Fibroblast of lung (primary cell): ENCODE measurements around the gene GSE1.

Experiments
- EZH2 ChIP-seq: IDR thresholded peaks from 2 replicates; pipeline ENCODE4 v1.5.1; 2012; ENCODE audit warnings: low read length, control low read depth, mild to moderate bottlenecking; ENCODE audit errors: missing control alignments
- TF ChIP-seq, protein P1 (sequence below), 2 donors: IDR thresholded peaks in 1 of 2; conservative IDR thresholded peaks in 1 of 2; 1 replicate in 1 of 2; 2 replicates in 1 of 2; pipeline ENCODE4 v1.5.1; 2011 to 2012; ENCODE audit warnings: low read length in 2 of 2, control low read depth in 1 of 2, inconsistent platforms in 1 of 2, low read depth in 1 of 2, mild to moderate bottlenecking in 1 of 2

DNA sequence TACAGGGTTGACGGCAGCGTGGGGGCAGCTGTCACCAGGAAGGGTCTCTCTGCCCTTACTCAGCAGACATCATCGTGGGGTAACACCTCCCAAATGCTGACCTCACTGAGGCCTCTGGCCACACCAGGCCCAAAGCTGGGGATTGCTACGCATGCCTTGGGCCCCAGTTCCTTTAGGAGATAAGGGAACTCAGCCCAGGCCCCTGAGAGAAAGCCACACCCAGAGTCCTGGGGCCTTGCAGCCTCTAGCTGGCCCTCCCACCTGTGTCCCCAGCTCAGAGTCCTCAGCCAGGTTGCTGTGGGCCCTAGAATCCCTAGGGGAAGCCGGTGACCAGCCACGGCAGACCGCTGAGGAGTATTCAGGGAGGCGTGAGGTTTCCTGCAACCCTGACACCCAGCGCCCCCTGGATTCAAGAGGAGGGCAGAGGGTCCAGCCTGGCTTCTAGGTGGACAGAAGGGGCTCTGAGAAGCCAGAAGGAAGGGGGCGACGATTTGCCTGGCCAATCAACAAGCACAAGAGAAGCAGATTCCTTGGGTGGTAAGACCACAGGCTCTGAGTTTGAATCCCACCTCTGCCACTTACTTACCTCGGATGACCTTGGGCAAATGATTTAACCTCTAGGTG, 85.9 kb downstream of the GSE1 start:
- TF ChIP-seq, protein P1, sequence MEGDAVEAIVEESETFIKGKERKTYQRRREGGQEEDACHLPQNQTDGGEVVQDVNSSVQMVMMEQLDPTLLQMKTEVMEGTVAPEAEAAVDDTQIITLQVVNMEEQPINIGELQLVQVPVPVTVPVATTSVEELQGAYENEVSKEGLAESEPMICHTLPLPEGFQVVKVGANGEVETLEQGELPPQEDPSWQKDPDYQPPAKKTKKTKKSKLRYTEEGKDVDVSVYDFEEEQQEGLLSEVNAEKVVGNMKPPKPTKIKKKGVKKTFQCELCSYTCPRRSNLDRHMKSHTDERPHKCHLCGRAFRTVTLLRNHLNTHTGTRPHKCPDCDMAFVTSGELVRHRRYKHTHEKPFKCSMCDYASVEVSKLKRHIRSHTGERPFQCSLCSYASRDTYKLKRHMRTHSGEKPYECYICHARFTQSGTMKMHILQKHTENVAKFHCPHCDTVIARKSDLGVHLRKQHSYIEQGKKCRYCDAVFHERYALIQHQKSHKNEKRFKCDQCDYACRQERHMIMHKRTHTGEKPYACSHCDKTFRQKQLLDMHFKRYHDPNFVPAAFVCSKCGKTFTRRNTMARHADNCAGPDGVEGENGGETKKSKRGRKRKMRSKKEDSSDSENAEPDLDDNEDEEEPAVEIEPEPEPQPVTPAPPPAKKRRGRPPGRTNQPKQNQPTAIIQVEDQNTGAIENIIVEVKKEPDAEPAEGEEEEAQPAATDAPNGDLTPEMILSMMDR (conservative IDR thresholded peaks at IDR 0.05 in 1 of 2, IDR thresholded peaks at IDR 0.05 in 1 of 2; ENCODE audit: low read depth in 1 of 2, low read length in 2 of 2), result no peak
- TF ChIP-seq EZH2, result no peak
